HG02759 (cell line): ENCODE measurements around the gene EPN2.

Source experiments
- ATAC-seq: cut with Tn5 transposase; IDR thresholded peaks from one replicate; pipeline ENCODE4 v1.9.1; 2021; ENCODE audit warnings: mild to moderate bottlenecking, moderate library complexity; ENCODE audit not compliant: unreplicated experiment

Gene EPN2

GRCh38 chr17:19327031-19327783 is 90.0 kb downstream of the EPN2 start:
- no peak for ATAC-seq

- ATAC-seq: no peak
Measured at GRCh38 chr17:19328441-19329061, 91.4 kb downstream of the EPN2 start.

GRCh38 chr17:19329136-19329535 is 92.0 kb downstream of the EPN2 start:
- ATAC-seq: no peak

- ATAC-seq: no peak
Measured at GRCh38 chr17:19329839-19330238, 92.7 kb downstream of the EPN2 start.

- ATAC-seq: no peak
Measured at GRCh38 chr17:19330271-19330670, 93.1 kb downstream of the EPN2 start.

GRCh38 chr17:19331134-19331533 is 94.0 kb downstream of the EPN2 start:
- ATAC-seq: no peak

- ATAC-seq: no peak
Measured at GRCh38 chr17:19331543-19332245, 94.5 kb downstream of the EPN2 start.

- no peak for ATAC-seq
Measured at GRCh38 chr17:19332371-19333131, 95.4 kb downstream of the EPN2 start.

GRCh38 chr17:19333132-19333440 is 95.9 kb downstream of the EPN2 start:
- ATAC-seq: no peak

- no peak for ATAC-seq
Measured at GRCh38 chr17:19333736-19334290, 96.6 kb downstream of the EPN2 start.

GRCh38 chr17:19334331-19334730 is 97.2 kb downstream of the EPN2 start:
- ATAC-seq: no peak

- ATAC-seq: no peak
Measured at GRCh38 chr17:19335951-19336631, 98.9 kb downstream of the EPN2 start.

- ATAC-seq: no peak
Measured at GRCh38 chr17:19336938-19337711, 100.0 kb downstream of the EPN2 start.

GRCh38 chr17:19337712-19338023 is 100.5 kb downstream of the EPN2 start:
- ATAC-seq: no peak

- no peak for ATAC-seq
Measured at GRCh38 chr17:19338031-19338990, 101.1 kb downstream of the EPN2 start.

GRCh38 chr17:19339341-19339815 is 102.2 kb downstream of the EPN2 start:
- ATAC-seq: no peak

GRCh38 chr17:19341211-19341631 is 104.1 kb downstream of the EPN2 start:
- ATAC-seq: no peak
